Pancreas (tissue), 10 donors: ENCODE data around the gene ITGAL. TPM values are rescaled to one million over a fixed set of nuclear protein-coding genes. Genes with fewer than 3 reads are reported as not detected.
"Not testable (repeated sequence)": the region's sequence is repeated elsewhere in the genome, so short reads cannot be mapped to it uniquely, and the experiment has no call there.

Source experiments
- ATAC-seq, 4 donors: fragments of 200-7000 bp; cut with Tn5 transposase; one replicate each; pipeline versions ENCODE4 v1.8.0 to v1.9.1; 2020; ENCODE audit warnings: mild to moderate bottlenecking in 4 of 4, moderate library complexity in 4 of 4
- DNase-seq, 6 donors: peaks; one replicate each; pipeline ENCODE4 v3.0.0-alpha.2; 2020
- FAIRE-seq: peaks from 2 replicates; lab custom pipeline; 2012; peaks lifted over from hg19 to GRCh38; lab: Jason Lieb, UNC
- H3K27ac ChIP-seq, 4 donors: fragments of 200-600 bp; sonication (generic); 1 replicate in 3 of 4; 2 replicates in 1 of 4; pipeline versions ENCODE4 v1.5.0 to v1.8.0; 2020
- H3K27me3 ChIP-seq, 4 donors: fragments of 200-600 bp; one replicate each; pipeline ENCODE4 v1.8.0; 2021
- H3K36me3 ChIP-seq, 3 donors: fragments of 200-600 bp; sonication (generic) in 1 of 3; one replicate each; pipeline versions ENCODE4 v1.5.0 to v1.8.0; 2020 to 2021
- H3K4me1 ChIP-seq, 3 donors: fragments of 200-600 bp; one replicate each; pipeline ENCODE4 v1.8.0; 2021
- H3K4me3 ChIP-seq, 4 donors: fragments of 200-600 bp; sonication (generic) in 2 of 4; one replicate each; pipeline versions ENCODE4 v1.5.0 to v1.8.0; 2020 to 2021
- H3K9me3 ChIP-seq, 4 donors: fragments of 200-600 bp; one replicate each; pipeline ENCODE4 v1.8.0; 2021
- WGBS, 2 donors: extraction: QIAGEN DNeasy Blood & Tissue Kit; methylation state at CpG; one replicate each; pipeline ENCODE4 v1.1.7; 2013; 5-methylcytosine and 5-hydroxymethylcytosine counted together
- intact Hi-C, 3 donors: fragments of 100-400 bp; cut with DNase I; formaldehyde crosslinking; loops; one replicate each; pipeline versions ENCODE4 v1.11.1 to v1.14.2; 2022
- polyA plus RNA-seq, 2 donors: library from polyadenylated mRNA; stranded (reverse); fragments of 200-250 nt; gene quantifications; one replicate each; pipeline ENCODE4 v1.2.3, GENCODE V29; 2013
- total RNA-seq, 6 donors: library from RNA; stranded (reverse); fragmentation: NEBNext Ultra II Directional in 4 of 6; extraction: Animal tissue kit (Norgen Biotek cat#: 25700) in 4 of 6; gene quantifications; one replicate each; pipeline versions ENCODE4 v1.2.1 to v1.2.4, GENCODE V29; 2021 to 2023
- TF ChIP-seq, protein P1 (sequence below), 4 donors: fragments of 200-600 bp; sonication (generic) in 3 of 4; IDR thresholded peaks; one replicate each; pipeline versions ENCODE4 v1.5.0 to v1.8.0; 2021; ENCODE audit warnings: antibody characterized with exemption in 4 of 4
- donor health status: healthy with polysubstance abuse.
- donor health status: DM: no; HTN: no; CAD: no; lungs with moderate emphysema.
- donor health status: DM: no; HTN: no; CAD: no.
- donor health status: control.
- donor health status: control.
- donor health status: Bipolar disorder and iron deficiency.
- donor health status: DM: yes; HTN: yes; CAD: no.
- donor health status: DM: no; HTN: no; CAD: no.
- donor health status: DM: no; HTN: no; CAD: no.
- donor health status: DM: yes; HTN: yes; CAD: no.

ITGAL gene
- total and polyA plus RNA-seq, 8 donors, result 0.54 to 9.1 (median 1.8) TPM

DNA sequence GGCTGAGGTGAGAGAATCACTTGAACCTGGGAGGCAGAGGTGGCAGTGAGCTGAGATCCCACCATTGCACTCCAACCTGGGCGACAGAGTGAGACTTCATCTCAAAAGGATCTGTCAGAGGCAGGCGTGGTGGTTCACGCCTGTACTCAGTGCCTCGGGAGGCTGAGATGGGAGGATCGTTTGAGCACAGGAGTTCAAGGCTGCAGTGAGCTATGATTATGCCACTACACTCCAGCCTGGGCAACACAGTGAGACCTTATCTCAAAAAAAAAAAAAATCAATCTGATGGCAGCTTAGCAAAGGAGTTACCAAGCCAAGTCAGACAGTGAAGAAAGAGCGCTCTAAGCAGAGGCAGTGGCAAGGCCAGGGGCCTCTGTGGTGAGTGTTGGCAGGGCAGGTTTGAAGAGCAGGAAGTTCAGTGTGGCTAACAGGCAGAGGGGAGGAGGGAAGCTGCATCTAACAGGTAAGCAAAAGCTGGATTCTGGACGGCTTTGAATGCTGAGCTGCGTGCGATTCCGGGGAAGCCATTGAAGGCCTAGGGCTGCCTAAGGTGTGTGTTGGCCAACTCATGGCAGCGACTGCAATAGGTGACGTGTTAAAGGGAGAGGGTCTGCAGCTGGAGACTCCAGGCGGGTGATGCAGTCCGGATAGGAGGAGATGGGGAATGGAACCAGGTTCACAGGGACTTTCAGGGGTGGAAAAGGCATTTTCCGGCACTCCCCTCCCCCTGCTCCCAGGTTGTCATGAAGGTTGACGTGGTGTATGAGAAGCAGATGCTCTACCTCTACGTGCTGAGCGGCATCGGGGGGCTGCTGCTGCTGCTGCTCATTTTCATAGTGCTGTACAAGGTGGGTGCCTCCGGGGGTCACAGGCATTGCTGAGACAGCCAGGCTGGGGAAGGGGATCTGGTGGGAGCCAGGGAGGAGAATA, 46.8 kb downstream of the ITGAL start:
- Histone ChIP-seq H3K4me1 (no peaks in the 10 kb centered on the region), H3K27me3 (no peaks in the 10 kb centered on the region), H3K4me3 (no peak overlapping the region), H3K36me3 (no peaks in the 10 kb centered on the region), H3K9me3 (no peaks in the 10 kb centered on the region), H3K27ac (no peak overlapping the region)
- 75 to 80% methylated on average over 20 of the region's 20 CpGs for WGBS, 2 donors
- TF ChIP-seq, protein P1, sequence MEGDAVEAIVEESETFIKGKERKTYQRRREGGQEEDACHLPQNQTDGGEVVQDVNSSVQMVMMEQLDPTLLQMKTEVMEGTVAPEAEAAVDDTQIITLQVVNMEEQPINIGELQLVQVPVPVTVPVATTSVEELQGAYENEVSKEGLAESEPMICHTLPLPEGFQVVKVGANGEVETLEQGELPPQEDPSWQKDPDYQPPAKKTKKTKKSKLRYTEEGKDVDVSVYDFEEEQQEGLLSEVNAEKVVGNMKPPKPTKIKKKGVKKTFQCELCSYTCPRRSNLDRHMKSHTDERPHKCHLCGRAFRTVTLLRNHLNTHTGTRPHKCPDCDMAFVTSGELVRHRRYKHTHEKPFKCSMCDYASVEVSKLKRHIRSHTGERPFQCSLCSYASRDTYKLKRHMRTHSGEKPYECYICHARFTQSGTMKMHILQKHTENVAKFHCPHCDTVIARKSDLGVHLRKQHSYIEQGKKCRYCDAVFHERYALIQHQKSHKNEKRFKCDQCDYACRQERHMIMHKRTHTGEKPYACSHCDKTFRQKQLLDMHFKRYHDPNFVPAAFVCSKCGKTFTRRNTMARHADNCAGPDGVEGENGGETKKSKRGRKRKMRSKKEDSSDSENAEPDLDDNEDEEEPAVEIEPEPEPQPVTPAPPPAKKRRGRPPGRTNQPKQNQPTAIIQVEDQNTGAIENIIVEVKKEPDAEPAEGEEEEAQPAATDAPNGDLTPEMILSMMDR (IDR thresholded peaks at IDR 0.05), result no peak
- peak in 1 of 4 donors; percentile 24 for ATAC-seq
- no peak for FAIRE-seq
- no peak for DNase-seq
- intact Hi-C loops, result loop anchor here in 1 of 3 donors (5.0 to 10.0 kb wide), 2 partner anchors 65 to 87 kb away; partner anchors contain the start of gene DCTPP1

DNA sequence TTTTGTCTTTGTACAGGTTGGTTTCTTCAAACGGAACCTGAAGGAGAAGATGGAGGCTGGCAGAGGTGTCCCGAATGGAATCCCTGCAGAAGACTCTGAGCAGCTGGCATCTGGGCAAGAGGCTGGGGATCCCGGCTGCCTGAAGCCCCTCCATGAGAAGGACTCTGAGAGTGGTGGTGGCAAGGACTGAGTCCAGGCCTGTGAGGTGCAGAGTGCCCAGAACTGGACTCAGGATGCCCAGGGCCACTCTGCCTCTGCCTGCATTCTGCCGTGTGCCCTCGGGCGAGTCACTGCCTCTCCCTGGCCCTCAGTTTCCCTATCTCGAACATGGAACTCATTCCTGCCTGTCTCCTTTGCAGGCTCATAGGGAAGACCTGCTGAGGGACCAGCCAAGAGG, 48.9 kb downstream of the ITGAL start:
- 77 to 87% methylated on average over 7 of the region's 7 CpGs for WGBS, 2 donors
- no peaks in the 10 kb centered on the region for H3K9me3 ChIP-seq
- ATAC-seq (no peak), DNase-seq (no peak), FAIRE-seq (no peak)
- H3K4me3 ChIP-seq, result no peak overlapping the region
- H3K27ac ChIP-seq, result no peak overlapping the region
- intact Hi-C loops, result loop anchor here in 1 of 3 donors (5.0 kb wide), 1 partner anchor 89 kb away; the partner anchor contains the start of gene DCTPP1
- TF ChIP-seq, protein P1 (IDR thresholded peaks at IDR 0.05), result no peak
- no peaks in the 10 kb centered on the region for H3K36me3 ChIP-seq
- peaks cover 0 to 3% (median 0%) of the 10 kb centered on the region in 3 donors for H3K4me1 ChIP-seq
- H3K27me3 ChIP-seq, result no peaks in the 10 kb centered on the region

DNA sequence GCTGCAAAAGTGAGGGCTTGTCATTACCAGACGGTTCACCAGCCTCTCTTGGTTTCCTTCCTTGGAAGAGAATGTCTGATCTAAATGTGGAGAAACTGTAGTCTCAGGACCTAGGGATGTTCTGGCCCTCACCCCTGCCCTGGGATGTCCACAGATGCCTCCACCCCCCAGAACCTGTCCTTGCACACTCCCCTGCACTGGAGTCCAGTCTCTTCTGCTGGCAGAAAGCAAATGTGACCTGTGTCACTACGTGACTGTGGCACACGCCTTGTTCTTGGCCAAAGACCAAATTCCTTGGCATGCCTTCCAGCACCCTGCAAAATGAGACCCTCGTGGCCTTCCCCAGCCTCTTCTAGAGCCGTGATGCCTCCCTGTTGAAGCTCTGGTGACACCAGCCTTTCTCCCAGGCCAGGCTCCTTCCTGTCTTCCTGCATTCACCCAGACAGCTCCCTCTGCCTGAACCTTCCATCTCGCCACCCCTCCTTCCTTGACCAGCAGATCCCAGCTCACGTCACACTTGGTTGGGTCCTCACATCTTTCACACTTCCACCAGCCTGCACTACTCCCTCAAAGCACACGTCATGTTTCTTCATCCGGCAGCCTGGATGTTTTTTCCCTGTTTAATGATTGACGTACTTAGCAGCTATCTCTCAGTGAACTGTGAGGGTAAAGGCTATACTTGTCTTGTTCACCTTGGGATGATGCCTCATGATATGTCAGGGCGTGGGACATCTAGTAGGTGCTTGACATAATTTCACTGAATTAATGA, 49.5 kb downstream of the ITGAL start:
- 27 to 28% methylated on average over 11 of the region's 11 CpGs for WGBS, 2 donors
- no peaks in the 10 kb centered on the region for H3K9me3 ChIP-seq
- peaks cover 0 to 3% (median 0%) of the 10 kb centered on the region in 3 donors for H3K4me1 ChIP-seq
- H3K27ac ChIP-seq, result no peak overlapping the region
- ATAC-seq (no peak), DNase-seq (no peak), FAIRE-seq (no peak)
- no peaks in the 10 kb centered on the region for H3K36me3 ChIP-seq
- H3K4me3 ChIP-seq, result no peak overlapping the region
- no peaks in the 10 kb centered on the region for H3K27me3 ChIP-seq
- intact Hi-C loops, result loop anchor here in 1 of 3 donors (5.0 kb wide), 1 partner anchor 90 kb away; the partner anchor contains the start of gene DCTPP1
- TF ChIP-seq, protein P1 (IDR thresholded peaks at IDR 0.05), result no peak

DNA sequence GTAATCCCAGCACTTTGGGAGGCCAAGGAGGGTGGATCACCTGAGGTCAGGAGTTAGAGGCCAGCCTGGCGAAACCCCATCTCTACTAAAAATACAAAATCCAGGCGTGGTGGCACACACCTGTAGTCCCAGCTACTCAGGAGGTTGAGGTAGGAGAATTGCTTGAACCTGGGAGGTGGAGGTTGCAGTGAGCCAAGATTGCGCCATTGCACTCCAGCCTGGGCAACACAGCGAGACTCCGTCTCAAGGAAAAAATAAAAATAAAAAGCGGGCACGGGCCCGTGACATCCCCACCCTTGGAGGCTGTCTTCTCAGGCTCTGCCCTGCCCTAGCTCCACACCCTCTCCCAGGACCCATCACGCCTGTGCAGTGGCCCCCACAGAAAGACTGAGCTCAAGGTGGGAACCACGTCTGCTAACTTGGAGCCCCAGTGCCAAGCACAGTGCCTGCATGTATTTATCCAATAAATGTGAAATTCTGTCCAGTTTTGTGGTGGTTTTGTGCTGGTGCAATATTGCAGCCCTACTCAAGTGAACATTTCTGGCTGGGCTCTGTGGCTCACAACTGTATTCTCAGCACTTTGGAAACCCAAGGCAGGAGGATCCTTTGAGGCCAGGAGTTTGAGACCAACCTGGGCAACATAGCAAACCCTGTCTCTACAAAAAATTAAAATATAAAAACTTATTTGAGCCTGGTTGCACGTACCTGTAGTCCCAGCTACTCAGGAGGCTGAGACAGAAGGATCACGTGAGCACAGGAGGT, 50.3 kb downstream of the ITGAL start:
- not testable (repeated sequence) for H3K27ac ChIP-seq, H3K27me3 ChIP-seq, H3K4me1 ChIP-seq, H3K4me3 ChIP-seq, H3K9me3 ChIP-seq, H3K36me3 ChIP-seq, ATAC-seq, FAIRE-seq, DNase-seq
- WGBS, 2 donors, result 87 to 92% methylated on average over 12 of the region's 12 CpGs
- intact Hi-C loops, result loop anchor here in 1 of 3 donors (5.0 kb wide), 1 partner anchor 91 kb away; the partner anchor contains the start of gene DCTPP1
